Activated naive CD4-positive, alpha-beta T cell treated with anti-CD3 and anti-CD28 coated beads for 36 hours (primary cell): Measurements from ENCODE around the gene CDC25A. TPM values are rescaled to one million over a fixed set of nuclear protein-coding genes. Genes with fewer than 3 reads are reported as not detected.
"Not testable (repeated sequence)": the region's sequence is repeated elsewhere in the genome, so short reads cannot be mapped to it uniquely, and the experiment has no call there.

Experiments used
- CTCF ChIA-PET: fragments of 350-600 bp; sonication (Branson Sonifier 250); formaldehyde crosslinking; loops from one replicate; lab custom pipeline; 2021; ENCODE audit warnings: antibody characterized with exemption; lab: Charles Lee
- DNase-seq: peaks from one replicate; pipeline ENCODE4 v3.0.0-alpha.2; 2020
- H3K27ac Mint-ChIP-seq: one replicate; pipeline ENCODE4 v1.8.0; 2021; ENCODE audit warnings: mild to moderate bottlenecking, mixed read lengths
- H3K27me3 Mint-ChIP-seq: one replicate; pipeline ENCODE4 v1.8.0; 2021; ENCODE audit warnings: low read depth, mixed read lengths
- H3K36me3 Mint-ChIP-seq: one replicate; pipeline ENCODE4 v1.8.0; 2021; ENCODE audit warnings: low read depth, mixed read lengths
- H3K4me1 Mint-ChIP-seq: one replicate; pipeline ENCODE4 v1.8.0; 2021; ENCODE audit warnings: low read depth, mixed read lengths
- H3K4me3 Mint-ChIP-seq: one replicate; pipeline ENCODE4 v1.8.0; 2021; ENCODE audit warnings: mild to moderate bottlenecking, moderate library complexity, mixed read lengths
- H3K9me3 Mint-ChIP-seq: one replicate; pipeline ENCODE4 v1.8.0; 2021; ENCODE audit warnings: mixed read lengths
- intact Hi-C: fragments of 100-400 bp; cut with micrococcal nuclease; formaldehyde crosslinking; loops from one replicate; pipeline ENCODE4 v1.15.1; 2023
- total RNA-seq, 2 experiments: library from RNA; stranded (reverse); gene quantifications; one replicate each; pipeline ENCODE4 v1.2.3, GENCODE V29; 2021

The CDC25A gene
- total RNA-seq, 2 experiments from 2014 or later, result 40.8 to 41.8 TPM

DNA sequence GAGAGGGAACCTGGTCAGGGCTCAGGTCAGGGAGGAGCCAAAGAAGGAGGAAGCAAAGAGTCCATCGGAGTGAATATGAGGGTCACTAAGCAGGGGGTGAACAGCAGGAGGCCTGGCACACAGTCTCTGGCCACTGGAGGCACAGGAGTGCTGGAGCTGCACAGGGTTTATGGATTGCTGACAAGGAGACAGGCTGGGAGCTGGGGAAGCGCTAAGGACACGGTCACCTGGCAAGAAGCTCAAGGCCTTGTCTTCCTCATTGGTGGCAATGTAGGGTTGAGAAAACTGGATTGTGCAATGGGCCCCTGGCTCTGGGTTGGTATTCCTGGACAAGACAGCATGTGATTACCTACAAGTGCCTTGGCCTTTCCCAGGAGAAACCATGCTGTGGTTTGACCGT, 29.2 kb upstream of the CDC25A start:
- no peak overlapping the region for H3K4me3 Mint-ChIP-seq
- intact Hi-C loops, result no loop called here
- CTCF ChIA-PET, result no interaction called here
- no peak for DNase-seq
- no peaks in the 10 kb centered on the region for H3K27me3 Mint-ChIP-seq
- no peaks in the 10 kb centered on the region for H3K9me3 Mint-ChIP-seq
- H3K4me1 Mint-ChIP-seq, result no peaks in the 10 kb centered on the region
- H3K27ac Mint-ChIP-seq, result no peak overlapping the region
- no peaks in the 10 kb centered on the region for H3K36me3 Mint-ChIP-seq

- no peaks in the 10 kb centered on the region for H3K9me3 Mint-ChIP-seq
- no peak overlapping the region for H3K4me3 Mint-ChIP-seq
- no peaks in the 10 kb centered on the region for H3K36me3 Mint-ChIP-seq
- DNase-seq, result no peak
- CTCF ChIA-PET, result no interaction called here
- no peaks in the 10 kb centered on the region for H3K27me3 Mint-ChIP-seq
- H3K4me1 Mint-ChIP-seq, result no peaks in the 10 kb centered on the region
- intact Hi-C loops, result no loop called here
- H3K27ac Mint-ChIP-seq, result no peak overlapping the region
These were observed 27.7 kb upstream of the CDC25A start for GRCh38 chr3:48215876-48216275.

DNA sequence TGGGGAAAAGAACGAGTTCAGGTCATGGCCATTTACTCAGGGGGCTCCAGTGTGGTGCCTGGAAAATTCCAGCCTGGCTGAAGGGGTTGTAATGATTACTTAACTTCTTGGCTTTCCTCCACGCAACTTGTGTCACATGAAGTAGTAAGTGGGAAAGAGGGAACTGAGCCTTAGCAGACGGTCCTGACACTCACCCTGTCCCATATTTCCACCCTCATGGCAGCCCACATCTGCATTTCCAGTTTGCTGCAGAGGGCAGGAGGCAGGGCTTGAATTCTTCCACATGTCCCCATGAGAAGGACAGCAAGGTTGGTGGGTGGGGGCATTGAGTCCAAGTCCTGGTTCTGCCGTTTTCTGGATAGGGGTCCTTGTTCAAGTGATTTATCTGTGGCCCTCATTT, 27.2 kb upstream of the CDC25A start:
- DNase-seq, result no peak
- Mint-ChIP-seq H3K4me3 (no peak overlapping the region), H3K27ac (no peak overlapping the region), H3K27me3 (no peaks in the 10 kb centered on the region), H3K36me3 (no peaks in the 10 kb centered on the region), H3K4me1 (no peaks in the 10 kb centered on the region), H3K9me3 (no peaks in the 10 kb centered on the region)
- CTCF ChIA-PET, result no interaction called here
- intact Hi-C loops, result no loop called here

DNA sequence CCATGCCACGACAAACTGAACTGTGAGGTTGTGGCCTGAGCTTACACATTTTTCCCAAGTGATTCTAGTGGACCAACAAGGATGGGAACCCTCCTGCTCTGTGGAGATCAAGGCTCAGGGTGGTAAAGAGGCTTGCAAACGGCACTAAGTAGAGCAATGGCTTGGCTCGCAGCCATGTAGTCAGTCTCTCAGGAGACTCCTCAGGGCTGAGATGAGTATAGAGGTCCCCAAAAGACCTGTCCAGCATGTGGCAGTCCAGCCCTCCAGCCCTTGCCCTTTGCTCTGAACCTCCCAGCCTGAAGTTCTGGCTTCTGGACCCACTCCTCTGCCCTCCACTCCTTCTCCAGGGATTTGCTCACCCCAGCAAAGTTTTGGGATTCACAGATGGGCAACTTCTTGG, 26.8 kb upstream of the CDC25A start:
- Mint-ChIP-seq H3K9me3 (no peaks in the 10 kb centered on the region), H3K27me3 (no peaks in the 10 kb centered on the region), H3K36me3 (no peaks in the 10 kb centered on the region), H3K4me3 (no peak overlapping the region), H3K27ac (no peak overlapping the region), H3K4me1 (no peaks in the 10 kb centered on the region)
- CTCF ChIA-PET, result no interaction called here
- intact Hi-C loops, result no loop called here
- no peak for DNase-seq

DNA sequence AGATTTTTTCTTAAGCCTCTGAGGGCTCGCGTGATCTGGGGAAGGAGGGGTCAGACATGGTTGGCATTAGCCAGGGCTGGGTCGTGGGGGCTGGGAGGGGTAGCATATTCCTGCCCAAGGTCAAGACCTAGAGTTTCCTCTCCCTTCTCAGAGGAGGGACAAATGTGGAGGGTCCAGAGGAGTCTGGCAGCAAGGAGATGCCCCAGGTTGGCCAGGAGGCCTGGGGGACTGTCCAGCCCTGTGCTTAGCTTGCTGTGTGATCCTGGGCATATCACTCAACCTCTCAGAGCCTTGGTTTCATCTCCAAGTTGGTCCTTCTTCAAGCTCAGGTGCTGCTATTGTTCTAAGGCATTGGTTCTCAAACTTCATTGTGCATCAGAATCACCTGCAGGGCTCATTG, 26.0 kb upstream of the CDC25A start:
- Mint-ChIP-seq H3K9me3 (no peaks in the 10 kb centered on the region), H3K4me1 (no peaks in the 10 kb centered on the region), H3K27me3 (no peaks in the 10 kb centered on the region), H3K4me3 (no peak overlapping the region), H3K36me3 (no peaks in the 10 kb centered on the region), H3K27ac (no peak overlapping the region)
- DNase-seq, result no peak
- intact Hi-C loops, result no loop called here
- CTCF ChIA-PET, result no interaction called here

GRCh38 chr3:48211776-48212175, 23.6 kb upstream of the CDC25A start:
- not testable (repeated sequence) for H3K4me3 Mint-ChIP-seq, H3K27ac Mint-ChIP-seq, H3K4me1 Mint-ChIP-seq

GRCh38 chr3:48210534-48210933, 22.3 kb upstream of the CDC25A start:
- CTCF ChIA-PET, H3K4me3 Mint-ChIP-seq, H3K9me3 Mint-ChIP-seq, intact Hi-C loops, H3K36me3 Mint-ChIP-seq, H3K27me3 Mint-ChIP-seq, H3K27ac Mint-ChIP-seq, DNase-seq, H3K4me1 Mint-ChIP-seq: not testable (repeated sequence)

More at GRCh38 chr3:48211776-48212175, 23.6 kb upstream of the CDC25A start:
- DNase-seq, H3K27me3 Mint-ChIP-seq, H3K36me3 Mint-ChIP-seq, CTCF ChIA-PET, intact Hi-C loops, H3K9me3 Mint-ChIP-seq: not testable (repeated sequence)

- no peaks in the 10 kb centered on the region for H3K4me1 Mint-ChIP-seq
- no peak overlapping the region for H3K27ac Mint-ChIP-seq
- DNase-seq, result no peak
- no peaks in the 10 kb centered on the region for H3K36me3 Mint-ChIP-seq
- H3K9me3 Mint-ChIP-seq, result no peaks in the 10 kb centered on the region
- no peak overlapping the region for H3K4me3 Mint-ChIP-seq
- CTCF ChIA-PET, result no interaction called here
- intact Hi-C loops, result no loop called here
- no peaks in the 10 kb centered on the region for H3K27me3 Mint-ChIP-seq
These were observed 21.2 kb upstream of the CDC25A start for GRCh38 chr3:48209445-48209844.

GRCh38 chr3:48208076-48208475, 19.9 kb upstream of the CDC25A start:
- no peaks in the 10 kb centered on the region for H3K4me1 Mint-ChIP-seq
- intact Hi-C loops, result no loop called here
- H3K27ac Mint-ChIP-seq, result no peak overlapping the region
- no peaks in the 10 kb centered on the region for H3K9me3 Mint-ChIP-seq
- no peaks in the 10 kb centered on the region for H3K27me3 Mint-ChIP-seq
- no peaks in the 10 kb centered on the region for H3K36me3 Mint-ChIP-seq
- CTCF ChIA-PET, result no interaction called here
- DNase-seq, result no peak
- no peak overlapping the region for H3K4me3 Mint-ChIP-seq

DNA sequence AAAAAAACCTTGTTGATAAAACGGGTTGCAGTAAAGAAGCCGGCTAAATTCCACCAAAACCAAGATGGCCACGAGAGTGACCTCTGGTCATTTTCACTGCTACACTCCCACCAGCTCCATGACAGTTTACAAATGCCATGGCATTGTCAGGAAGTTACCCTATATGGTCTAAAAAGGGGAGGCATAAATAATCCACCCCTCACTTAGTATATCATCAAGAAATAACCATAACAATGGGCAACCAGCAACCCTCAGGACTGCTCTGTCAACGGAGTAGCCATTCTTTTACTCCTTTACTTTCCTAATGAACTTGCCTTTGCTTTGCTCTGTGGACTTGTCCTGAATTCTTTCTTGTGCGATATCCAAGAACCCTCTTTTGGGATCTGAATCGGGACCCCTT, 14.4 kb upstream of the CDC25A start:
- H3K4me3 Mint-ChIP-seq, result no peak overlapping the region
- no peaks in the 10 kb centered on the region for H3K9me3 Mint-ChIP-seq
- no peak for DNase-seq
- H3K36me3 Mint-ChIP-seq, result no peaks in the 10 kb centered on the region
- CTCF ChIA-PET, result no interaction called here
- intact Hi-C loops, result no loop called here
- no peaks in the 10 kb centered on the region for H3K4me1 Mint-ChIP-seq
- no peak overlapping the region for H3K27ac Mint-ChIP-seq
- no peaks in the 10 kb centered on the region for H3K27me3 Mint-ChIP-seq

DNA sequence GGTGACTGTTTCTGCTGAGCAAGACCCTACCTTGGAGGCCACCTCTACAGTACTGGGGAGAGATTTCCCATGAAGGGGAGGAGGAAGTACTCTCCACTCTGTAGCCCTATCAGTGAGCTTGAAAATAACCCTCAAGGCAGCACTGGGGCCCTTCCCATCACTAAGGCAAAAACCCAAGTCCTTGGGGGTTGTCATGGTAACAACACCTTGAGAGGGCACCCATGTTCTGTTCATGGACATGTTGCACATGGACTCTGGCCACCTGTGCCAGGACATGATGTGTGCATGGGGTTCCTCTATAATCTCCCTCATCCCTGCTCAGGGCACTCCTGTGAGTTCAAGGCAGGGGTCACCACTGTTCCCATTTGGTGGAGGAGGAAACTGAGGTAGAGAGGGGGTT, 10.9 kb upstream of the CDC25A start:
- Mint-ChIP-seq H3K27ac (no peak overlapping the region), H3K27me3 (no peaks in the 10 kb centered on the region), H3K36me3 (no peaks in the 10 kb centered on the region), H3K9me3 (no peaks in the 10 kb centered on the region), H3K4me1 (no peaks in the 10 kb centered on the region), H3K4me3 (no peak overlapping the region)
- CTCF ChIA-PET, result interaction anchor here (0.6 to 1.3 kb wide), 4 partner anchors 212 to 598 kb away, joined by 3 to 7 read pairs (median 3); no protein-coding TSS in a partner anchor
- intact Hi-C loops, result no loop called here
- DNase-seq, result no peak

GRCh38 chr3:48196611-48197010, 8.4 kb upstream of the CDC25A start:
- no peak overlapping the region for H3K27ac Mint-ChIP-seq
- H3K36me3 Mint-ChIP-seq, result no peaks in the 10 kb centered on the region
- no peak for DNase-seq
- peaks cover 3% of the 10 kb centered on the region for H3K27me3 Mint-ChIP-seq
- no peaks in the 10 kb centered on the region for H3K4me1 Mint-ChIP-seq
- intact Hi-C loops, result no loop called here
- H3K4me3 Mint-ChIP-seq, result no peak overlapping the region
- no peaks in the 10 kb centered on the region for H3K9me3 Mint-ChIP-seq
- CTCF ChIA-PET, result interaction anchor here (0.8 kb wide), 1 partner anchor 1071 kb away, joined by 6 read pairs; no protein-coding TSS in a partner anchor

DNA sequence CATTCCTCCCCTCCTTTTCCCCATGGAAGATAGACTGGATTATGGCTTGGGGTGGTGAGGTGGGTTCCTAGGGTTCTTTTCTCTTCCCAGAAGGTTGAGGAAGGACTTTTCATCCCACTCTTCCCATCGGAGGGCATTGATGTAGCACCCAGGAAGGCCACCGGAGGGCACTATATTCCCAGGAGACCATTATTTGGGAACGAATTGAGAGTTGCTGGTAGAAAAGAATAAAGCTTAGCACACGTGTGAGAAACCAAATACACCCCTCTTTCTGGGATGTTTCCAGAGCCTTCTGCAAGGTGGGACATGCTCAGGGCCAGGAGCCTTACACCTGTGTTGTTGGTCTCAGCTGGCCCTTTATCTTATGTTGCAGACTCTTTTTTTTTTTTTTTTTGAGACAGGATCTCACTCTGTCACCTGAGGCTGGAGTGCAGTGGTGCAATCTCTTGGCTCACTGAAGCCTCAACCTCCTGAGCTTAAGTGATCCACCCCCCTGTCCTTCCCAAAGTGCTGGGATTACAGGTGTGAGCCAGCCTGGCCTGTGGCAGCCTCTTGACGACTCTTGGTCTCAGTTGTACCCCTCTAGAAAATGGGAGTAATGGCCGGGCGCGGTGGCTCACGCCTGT, 6.3 kb upstream of the CDC25A start:
- Mint-ChIP-seq H3K9me3 (no peaks in the 10 kb centered on the region), H3K27me3 (peaks cover 3% of the 10 kb centered on the region), H3K27ac (no peak overlapping the region), H3K4me1 (no peaks in the 10 kb centered on the region), H3K36me3 (no peaks in the 10 kb centered on the region), H3K4me3 (no peak overlapping the region)
- intact Hi-C loops, result no loop called here
- DNase-seq, result peak; percentile 50
- CTCF ChIA-PET, result interaction anchor here (0.6 to 2.4 kb wide), 11 partner anchors 11 to 734 kb away, joined by 3 to 11 read pairs (median 3); partner anchors contain the start of gene CAMP
